CD1c-positive myeloid dendritic cell (primary cell): ENCODE results near the gene FAM169A.
"Not testable (repeated sequence)": the region's sequence is repeated elsewhere in the genome, so short reads cannot be mapped to it uniquely, and the experiment has no call there.

Source experiments
- DNase-seq: peaks from one replicate; pipeline ENCODE4 v3.0.0-alpha.2; 2016; ENCODE audit errors: extremely low spot score

The FAM169A gene

DNA sequence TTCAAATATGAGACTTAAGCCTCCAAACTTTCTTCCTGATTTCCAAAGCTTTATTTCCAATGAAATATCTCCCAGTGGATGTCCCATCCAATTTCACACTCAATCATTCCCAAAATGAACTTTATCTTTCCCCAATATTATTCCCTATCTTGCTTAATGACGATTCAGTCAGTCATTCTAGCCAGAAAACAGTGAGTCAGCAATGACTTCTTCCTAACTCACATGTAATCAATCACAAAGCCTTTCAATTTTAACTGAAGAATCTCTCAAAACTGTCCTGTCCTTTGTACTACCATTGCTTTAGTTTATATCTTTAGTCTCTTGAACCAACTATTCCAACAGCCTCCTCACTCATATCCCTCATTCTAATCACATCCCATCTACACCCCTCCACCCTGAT lies 64.2 kb downstream of the FAM169A start:
- DNase-seq: no peak

DNA sequence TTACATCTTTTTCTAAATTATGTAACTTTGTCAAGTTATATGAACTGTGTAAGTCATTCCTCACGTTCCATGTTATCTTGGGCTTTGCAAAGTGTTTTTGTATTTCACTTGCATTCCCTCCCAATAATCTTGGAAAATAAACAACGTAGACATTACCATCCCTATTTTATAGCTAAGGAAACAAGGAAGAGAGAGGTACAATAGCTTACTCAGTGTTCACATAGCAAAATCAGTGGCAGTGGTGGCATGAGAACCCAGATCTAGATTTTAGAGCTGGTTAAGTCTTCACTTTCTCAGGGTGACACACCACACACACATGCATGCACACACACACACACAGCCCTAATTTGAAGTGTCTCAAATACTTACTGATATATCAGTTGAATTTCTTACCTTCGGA lies 65.0 kb downstream of the FAM169A start:
- no peak for DNase-seq

DNA sequence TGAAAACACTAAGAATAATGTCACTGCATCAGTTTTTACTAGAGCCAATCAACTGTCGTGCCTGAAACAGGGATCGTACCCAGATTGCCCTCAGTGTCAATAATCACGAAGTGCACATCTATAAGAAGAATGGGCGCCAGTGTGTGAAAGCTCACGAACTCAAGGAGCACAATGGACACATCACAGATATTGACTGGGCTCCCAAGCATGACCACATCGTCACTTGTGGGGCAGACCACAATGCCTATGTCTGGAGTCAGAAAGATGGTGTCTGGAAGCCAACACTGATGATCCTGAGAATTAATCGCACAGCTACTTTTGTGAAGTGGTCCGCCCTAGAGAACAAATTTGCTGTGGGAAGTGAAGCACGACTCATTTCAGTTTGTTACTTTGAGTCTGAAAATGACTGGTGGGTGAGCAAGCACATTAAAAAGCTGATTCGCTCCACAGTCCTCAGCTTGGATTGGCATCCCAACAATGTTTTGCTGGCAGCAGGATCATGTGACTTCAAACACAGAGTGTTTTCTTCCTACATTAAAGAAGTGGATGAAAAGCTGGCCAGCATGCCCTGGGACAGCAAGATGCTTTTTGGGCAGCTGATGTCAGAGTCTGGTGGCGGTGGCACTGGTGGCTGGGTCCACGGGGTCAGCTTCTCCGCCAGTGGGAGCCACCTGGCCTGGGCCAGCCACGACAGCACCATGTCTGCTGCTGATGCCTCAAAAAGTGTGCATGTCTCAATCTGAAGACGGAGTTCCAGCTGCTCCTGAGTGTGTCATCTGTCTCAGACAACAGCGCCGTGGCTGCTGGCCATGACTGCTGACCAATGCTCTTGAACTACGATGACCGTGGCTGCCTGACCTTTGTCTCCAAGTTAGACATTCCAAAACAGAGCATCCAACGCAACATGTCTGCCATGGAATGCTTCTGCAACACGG lies 66.9 kb downstream of the FAM169A start:
- DNase-seq: no peak

DNA sequence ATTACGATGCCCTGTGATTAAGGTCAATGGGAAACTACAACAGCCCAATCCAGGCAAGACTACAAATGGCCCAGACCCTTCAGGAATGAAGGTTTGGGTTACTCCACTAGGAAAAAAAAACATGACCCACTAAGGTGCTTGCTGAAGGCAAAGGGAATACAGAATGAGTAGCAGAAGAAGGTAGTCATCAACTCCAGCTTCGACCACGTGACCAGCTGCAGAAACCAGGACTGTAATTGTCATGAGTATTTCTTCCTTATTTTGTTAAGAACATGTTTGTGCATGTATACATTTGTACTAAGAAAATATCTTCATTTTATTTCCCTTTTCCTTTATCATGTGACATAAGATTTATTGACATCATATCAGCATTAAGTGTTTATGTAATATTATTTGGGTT lies 74.5 kb downstream of the FAM169A start:
- DNase-seq: not testable (repeated sequence)

DNA sequence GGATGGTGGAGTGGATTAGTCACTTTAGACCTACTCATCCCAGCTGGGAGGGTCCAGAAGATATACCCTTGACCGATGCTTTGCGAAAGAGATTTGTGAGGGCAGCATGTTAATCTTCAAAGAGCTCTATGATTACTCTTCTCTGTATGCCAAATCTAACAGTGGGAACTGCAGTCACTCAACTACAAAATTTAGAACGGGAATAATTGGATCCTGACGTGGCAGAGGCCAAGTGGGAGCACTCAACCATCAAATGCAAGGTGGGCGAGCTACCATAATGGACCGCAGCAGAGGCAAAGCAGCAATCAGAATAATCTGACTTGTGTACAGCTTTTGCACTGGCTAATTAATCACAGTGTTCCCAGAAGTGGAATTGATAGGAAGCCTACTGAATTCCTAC lies 78.8 kb downstream of the FAM169A start:
- no peak for DNase-seq

DNA sequence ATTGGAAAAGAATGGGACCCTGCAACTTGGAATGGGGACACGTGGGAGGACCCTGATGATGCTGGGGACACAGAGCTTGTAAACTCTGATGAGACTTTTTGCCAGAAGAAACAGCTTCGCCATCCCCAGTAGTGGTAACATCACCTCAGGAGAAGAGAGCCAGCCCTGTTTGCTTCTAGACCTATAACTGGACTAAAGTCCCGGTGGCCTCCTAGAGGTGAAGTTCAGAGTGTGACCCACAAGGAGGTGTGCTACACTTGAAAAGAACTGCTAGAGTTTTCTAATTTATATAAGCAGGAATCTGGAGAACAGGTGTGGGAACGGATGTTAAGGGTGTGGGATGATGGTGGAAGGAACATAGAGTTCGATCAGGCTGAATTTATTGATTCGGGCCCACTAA lies 79.3 kb downstream of the FAM169A start:
- no peak for DNase-seq

DNA sequence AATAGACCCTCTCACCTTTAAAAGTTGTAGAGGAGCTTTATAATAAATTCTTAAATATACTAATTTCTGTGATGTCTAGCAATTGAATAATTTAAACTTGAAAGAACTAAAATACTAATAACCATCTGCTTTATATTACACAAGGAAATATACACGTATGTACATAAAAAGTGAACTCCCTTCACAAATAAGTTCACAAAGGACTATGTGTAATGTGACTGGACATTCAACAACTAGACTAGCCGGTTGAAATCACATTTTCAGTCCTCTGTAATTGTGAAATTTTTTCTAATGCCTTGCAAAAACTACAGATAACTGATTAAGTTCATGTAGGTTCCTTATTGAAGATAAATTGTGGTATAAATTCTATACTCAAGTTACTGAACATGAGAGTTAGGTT lies 87.6 kb downstream of the FAM169A start:
- DNase-seq: no peak

DNA sequence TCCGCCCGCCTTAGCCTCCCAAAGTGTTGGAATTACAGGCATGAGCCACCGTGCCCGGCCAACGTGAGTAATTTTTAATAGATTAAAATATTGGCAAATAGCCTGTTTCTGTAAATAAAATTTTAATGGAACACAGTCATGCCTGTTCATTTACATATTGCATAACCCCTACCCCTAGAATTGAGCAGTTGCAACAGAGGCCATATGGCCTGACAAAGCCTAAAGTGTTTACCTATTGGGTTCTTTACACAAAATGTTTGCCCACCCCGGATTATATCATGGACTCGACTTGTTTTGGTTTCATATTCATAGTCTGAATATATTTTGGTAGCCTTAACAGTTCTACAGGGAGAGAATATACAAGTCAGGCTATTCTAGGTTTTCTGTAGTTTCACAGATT lies 93.8 kb downstream of the FAM169A start:
- DNase-seq: no peak

DNA sequence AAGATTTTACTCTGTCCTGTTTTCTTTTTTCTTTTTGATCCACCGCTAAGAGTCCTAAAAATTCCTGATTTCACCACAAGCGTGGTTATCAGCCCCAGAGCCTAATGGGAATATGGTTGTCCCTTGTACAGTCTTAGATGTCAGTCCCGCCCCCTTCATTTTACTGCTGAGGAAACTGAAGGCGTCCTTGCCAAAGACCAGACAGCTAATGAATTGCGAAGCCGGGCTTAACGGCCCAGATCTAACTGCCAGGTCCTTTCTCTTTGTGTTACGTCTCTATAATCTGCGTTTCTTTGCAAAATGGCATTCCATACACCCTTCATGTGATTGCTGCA lies 98.6 kb downstream of the FAM169A start:
- peak; percentile 61 for DNase-seq

DNA sequence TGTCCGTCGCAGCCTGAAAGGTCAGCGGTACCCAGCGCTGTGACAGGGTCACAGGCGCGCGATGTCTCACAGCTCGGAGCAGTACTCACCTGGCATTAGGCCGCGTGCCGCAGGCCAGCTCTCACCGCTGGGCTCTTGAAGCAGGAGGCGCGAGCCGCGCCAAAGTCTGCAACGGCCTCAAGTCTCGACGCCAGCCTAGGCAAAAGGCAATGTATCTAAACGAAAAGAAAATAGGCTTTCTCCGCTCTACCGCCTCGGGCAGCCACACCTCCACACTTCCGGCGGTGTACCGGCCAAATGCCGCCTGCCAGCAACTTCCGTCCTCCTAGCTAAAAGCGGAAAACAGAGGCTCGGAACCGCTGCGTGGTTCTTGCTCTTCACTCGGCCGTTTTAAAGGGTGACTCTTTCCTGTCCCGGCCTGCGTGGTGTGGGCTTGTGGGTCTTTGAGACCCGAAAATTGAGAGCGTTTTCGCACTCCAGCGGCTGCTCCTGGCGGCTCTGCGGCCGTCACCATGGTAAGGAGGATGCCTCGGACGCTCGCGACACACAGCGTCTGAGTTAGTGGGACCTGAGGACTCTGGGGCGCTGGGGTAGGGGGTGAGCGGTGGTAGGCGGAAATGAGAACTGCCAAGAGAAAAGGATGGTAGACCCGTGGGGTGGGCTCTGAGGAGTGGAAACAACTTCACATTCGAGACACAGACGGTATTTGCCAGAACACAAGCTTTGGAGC lies 99.2 kb downstream of the FAM169A start, which contains the start of the genes GFM2 and NSA2:
TSS of gene GFM2 (minus strand) at position 269 of the 730 bp plus-strand sequence. CDS start 3,375 bp downstream, outside the sequence.
TSS of gene NSA2 (plus strand) at position 401 of the 730 bp plus-strand sequence. CDS start at position 513, 112 bp downstream.
- peak; percentile 97 for DNase-seq

DNA sequence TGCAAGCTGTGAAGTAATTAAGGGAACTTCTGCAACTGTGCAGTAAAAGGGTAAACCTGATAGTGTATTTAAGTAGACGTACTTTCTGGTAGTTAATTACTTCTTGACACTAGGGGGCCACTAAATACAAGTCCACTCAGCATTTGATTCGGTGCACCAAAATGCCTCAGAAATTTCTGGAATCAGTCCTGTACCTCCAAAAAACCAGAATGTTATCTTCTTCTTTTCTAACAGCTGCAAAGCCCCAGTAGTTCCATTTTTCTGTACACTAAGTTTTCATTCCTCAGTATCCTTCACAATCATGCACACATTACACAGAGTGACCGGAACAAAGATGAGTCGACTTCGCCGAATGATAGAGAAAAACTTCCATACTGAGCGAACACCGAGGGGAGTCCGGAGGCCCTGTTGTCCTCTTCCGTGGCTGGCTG lies 99.8 kb downstream of the FAM169A start:
- peak; percentile 68 for DNase-seq

DNA sequence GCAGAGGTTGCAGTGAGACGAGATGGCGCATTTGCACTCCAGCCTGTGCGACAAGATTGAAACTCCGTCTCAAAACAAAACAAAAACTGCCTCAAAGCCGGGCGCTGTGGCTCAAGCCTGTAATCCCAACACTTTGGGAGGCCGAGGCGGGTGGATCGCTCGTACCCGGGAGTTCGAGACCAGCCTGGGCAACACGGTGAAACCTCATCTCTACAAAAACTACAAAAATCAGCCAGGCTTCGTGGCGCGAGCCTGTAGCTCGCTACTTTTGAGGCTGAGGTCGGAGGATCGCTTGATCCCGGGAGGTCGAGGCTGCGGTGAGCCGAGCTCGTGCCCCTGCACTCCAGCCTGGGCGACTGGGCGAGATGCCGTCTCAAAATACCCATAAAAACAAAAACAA lies 100.3 kb downstream of the FAM169A start:
- DNase-seq: no peak

DNA sequence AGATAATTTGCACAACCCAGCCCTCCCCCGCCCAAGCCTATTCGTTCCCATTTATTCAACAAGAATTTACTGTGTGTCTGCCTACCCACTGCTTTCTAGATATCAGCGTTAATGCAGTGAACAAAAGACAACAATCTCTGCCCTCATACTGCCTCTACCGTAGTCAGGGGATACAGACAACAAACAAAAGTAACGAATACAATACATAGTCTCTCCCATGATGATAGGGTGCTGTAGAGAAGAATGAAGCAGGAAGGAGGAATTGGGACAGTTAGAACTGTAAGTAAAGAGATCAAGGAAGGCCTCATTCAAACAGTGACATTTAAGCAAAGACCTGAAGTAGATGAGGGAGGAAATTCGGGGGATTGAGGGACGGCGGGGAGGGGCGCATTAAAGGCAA lies 101.0 kb downstream of the FAM169A start:
- no peak for DNase-seq

DNA sequence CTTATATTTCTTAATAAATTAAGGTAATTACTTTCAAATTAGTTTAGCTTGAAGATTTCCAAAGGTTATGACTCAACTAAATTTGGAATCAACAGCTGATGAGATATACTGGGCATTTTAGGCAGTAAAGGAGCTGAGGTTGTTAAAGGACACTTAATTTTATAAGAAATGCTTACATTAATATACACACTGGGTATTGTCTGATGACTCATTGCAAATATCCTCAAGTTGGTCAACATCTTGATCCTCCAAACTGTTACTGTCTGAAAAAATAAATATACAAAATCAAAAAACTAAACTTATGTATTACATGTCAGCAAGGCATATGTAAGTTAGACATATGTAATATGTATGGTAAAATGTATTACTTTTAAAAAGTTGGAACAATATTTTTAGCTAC lies 102.7 kb downstream of the FAM169A start:
- no peak for DNase-seq

DNA sequence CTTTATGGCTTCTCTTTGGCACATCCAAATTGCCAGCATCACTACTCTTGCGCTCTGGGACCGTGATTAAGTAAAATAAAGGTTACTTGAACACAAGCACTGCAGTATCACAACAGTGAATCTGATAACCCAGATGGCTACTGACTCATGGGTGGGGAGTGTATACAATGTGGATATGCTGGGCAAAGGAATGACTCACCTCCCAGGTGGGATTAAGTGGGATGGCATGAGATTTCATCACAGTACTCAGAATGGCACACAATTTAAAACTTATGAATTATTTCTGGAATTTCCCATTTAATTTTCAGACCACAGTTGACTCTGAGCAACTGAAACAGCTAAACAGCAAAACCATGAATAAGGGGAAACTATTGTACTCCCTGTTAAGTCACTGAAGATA lies 103.6 kb downstream of the FAM169A start:
- no peak for DNase-seq

DNA sequence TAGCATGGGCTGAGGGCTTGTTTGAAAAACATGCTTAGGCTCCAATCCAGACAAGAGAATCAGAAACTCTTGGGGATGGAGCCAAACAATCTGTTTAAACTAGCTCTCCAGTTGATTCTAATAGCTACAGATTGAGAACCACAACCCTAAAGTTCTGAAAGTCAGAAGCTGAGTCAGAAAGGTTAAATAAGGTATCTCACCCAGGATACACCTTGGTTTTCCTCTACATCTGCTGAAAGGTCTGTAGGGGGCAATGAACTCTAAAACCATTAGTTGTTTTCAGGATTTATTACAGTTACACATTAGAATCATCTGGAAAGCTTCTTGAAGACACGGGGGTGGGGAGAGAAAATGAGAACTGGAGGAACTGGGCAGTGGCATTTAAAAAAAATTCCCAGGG lies 104.9 kb downstream of the FAM169A start:
- no peak for DNase-seq

DNA sequence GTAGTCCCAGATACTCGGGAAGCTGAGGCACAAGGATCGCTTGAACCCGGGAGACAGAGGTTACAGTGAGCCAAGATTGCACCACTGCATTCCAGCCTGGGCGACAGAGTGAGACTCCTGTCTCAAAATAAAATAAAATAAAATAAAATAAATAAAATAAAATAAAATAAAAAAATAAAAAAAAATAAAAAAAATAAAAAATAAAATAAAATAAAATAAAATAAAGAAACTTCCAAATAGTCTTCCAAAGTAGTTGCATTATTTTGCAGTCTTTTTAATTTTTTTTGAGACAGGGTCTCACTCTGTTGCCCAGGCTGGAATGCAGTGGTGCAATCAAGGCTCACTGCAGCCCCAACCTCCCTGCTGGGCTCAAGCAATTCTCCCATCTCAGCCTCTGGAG lies 117.4 kb downstream of the FAM169A start:
- not testable (repeated sequence) for DNase-seq

DNA sequence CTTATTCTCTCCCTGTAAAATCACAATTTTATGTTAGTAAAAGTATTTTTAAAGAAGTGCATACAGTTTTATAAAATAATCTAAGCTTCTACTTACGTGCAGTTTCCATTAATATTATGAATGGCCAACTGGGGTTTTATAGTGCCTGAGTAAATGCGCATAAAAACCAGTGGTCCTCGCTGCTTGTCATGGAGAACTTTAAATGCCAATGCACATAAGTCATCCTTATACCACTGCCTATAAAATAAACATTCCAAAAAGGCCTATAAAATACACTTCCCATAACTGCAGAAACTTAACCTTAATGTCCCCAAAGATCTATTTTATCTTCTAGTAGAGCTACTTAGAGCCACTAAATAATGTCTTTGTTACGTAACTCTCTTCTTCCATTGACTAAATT lies 127.8 kb downstream of the FAM169A start:
- DNase-seq: no peak

DNA sequence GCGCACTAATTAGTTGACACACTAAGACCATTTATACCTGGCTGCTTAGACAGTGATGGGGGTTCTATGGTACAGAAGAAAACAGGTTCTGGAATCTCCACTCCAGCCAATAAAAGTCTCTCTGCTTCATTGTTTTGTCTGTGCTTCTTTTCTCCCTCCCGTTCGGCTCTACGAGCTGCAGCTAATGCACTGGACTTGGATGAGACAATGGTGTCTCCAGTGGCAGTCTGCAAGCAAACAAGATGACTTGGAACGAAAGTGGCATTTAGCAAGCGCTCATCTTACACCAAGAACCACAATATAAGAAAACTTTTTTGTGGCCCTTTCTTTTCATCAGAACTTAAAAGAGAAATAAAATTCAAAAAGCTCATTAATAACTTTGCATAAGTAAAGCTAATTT lies 129.4 kb downstream of the FAM169A start:
- DNase-seq: no peak
